GM23248 (cell line): ENCODE results near the gene SPEG.

Experiments
- EZH2 ChIP-seq: fragments of 200-600 bp; sonication (generic); IDR thresholded peaks from 2 replicates; pipeline ENCODE4 v1.6.1; 2018; ENCODE audit warnings: antibody characterized with exemption, mild to moderate bottlenecking; ENCODE audit not compliant: insufficient read depth, poor library complexity, severe bottlenecking
- EZH2phosphoT487 ChIP-seq: fragments of 200-600 bp; sonication (generic); IDR thresholded peaks from 2 replicates; pipeline ENCODE4 v1.6.1; 2018; ENCODE audit warnings: antibody characterized with exemption, moderate library complexity, mild to moderate bottlenecking, low read depth; ENCODE audit not compliant: insufficient read depth

DNA sequence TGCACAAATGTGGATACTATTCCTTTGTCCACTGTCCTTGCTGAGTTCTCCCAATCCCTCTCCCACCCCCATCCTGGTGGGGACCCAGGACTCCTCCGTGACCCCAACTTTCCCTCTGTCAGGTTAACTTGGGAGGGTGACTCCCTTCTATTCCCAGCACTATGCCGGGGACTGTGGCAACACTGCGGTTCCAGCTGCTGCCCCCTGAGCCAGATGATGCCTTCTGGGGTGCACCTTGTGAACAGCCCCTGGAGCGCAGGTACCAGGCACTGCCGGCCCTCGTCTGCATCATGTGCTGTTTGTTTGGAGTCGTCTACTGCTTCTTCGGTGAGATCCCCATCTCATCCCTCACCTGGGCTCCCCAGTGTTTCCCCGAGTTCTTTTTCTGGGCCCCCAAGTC is 109.9 kb downstream of the SPEG start:
- no peak for TF ChIP-seq EZH2phosphoT487
- no peak for TF ChIP-seq EZH2
